Small intestine (tissue), 7 donors: ENCODE data around the gene CRABP2. TPM values are rescaled to one million over a fixed set of nuclear protein-coding genes. Genes with fewer than 3 reads are reported as not detected.

Experiments used
- DNase-seq, 2 donors: peaks; one replicate each; pipeline versions ENCODE4 v3.0.0 to v3.0.0-alpha.2; 2013
- FAIRE-seq: peaks from 2 replicates; lab custom pipeline; 2012; peaks lifted over from hg19 to GRCh38; lab: Jason Lieb, UNC
- H3K27ac ChIP-seq, 3 donors: one replicate each; pipeline ENCODE4 v1.5.1; 2013; ENCODE audit warnings: low read length in 2 of 3, mild to moderate bottlenecking in 2 of 3, control low read depth in 1 of 3, inconsistent platforms in 1 of 3, low read depth in 1 of 3, moderate library complexity in 1 of 3
- H3K27me3 ChIP-seq, 3 donors: one replicate each; pipeline ENCODE4 v1.6.1; 2013; ENCODE audit warnings: low read length in 3 of 3, inconsistent platforms in 1 of 3; ENCODE audit not compliant: control insufficient read depth in 3 of 3, insufficient read depth in 3 of 3
- H3K36me3 ChIP-seq, 3 donors: one replicate each; pipeline ENCODE4 v1.6.1; 2013; ENCODE audit warnings: low read length in 3 of 3, inconsistent platforms in 1 of 3, low read depth in 1 of 3, mild to moderate bottlenecking in 1 of 3, moderate library complexity in 1 of 3; ENCODE audit not compliant: control insufficient read depth in 3 of 3, insufficient read depth in 2 of 3
- H3K4me1 ChIP-seq, 3 donors: one replicate each; pipeline ENCODE4 v1.6.1; 2013; ENCODE audit warnings: low read length in 2 of 3, inconsistent platforms in 1 of 3, low read depth in 1 of 3, mild to moderate bottlenecking in 1 of 3, moderate library complexity in 1 of 3; ENCODE audit not compliant: control insufficient read depth in 3 of 3, insufficient read depth in 2 of 3
- H3K4me3 ChIP-seq, 3 donors: one replicate each; pipeline ENCODE4 v1.5.1; 2013; ENCODE audit warnings: low read length in 3 of 3, control low read depth in 1 of 3, inconsistent platforms in 1 of 3, low read depth in 1 of 3, mild to moderate bottlenecking in 1 of 3, moderate library complexity in 1 of 3
- H3K9me3 ChIP-seq, 2 donors: one replicate each; pipeline ENCODE4 v1.6.1; 2013; ENCODE audit warnings: low read depth in 1 of 2, low read length in 1 of 2; ENCODE audit not compliant: control insufficient read depth in 2 of 2, insufficient read depth in 1 of 2
- WGBS, 3 donors: extraction: QIAGEN DNeasy Blood & Tissue Kit; methylation state at CpG; one replicate each; pipeline ENCODE4 v1.1.7; 2013; 5-methylcytosine and 5-hydroxymethylcytosine counted together
- polyA plus RNA-seq, 4 donors: library from polyadenylated mRNA; stranded (reverse) in 3 of 4; unstranded in 1 of 4; fragments of 200-250 nt in 3 of 4; fragments of 120-200 nt in 1 of 4; gene quantifications; one replicate each; pipeline versions ENCODE4 v1.2.1 to v1.2.3, GENCODE V29; 2013
- donor health status: healthy with polysubstance abuse.
- donor health status: control.
- donor health status: control.
- donor health status: Bipolar disorder and iron deficiency.
- donor health status: healthy.

The CRABP2 gene
- polyA plus RNA-seq, 4 donors, result 0.81 to 3.1 (median 1.4) TPM

GRCh38 chr1:156692925-156693847, 12.2 kb downstream of the CRABP2 start:
- Histone ChIP-seq H3K9me3 (no peaks in the 10 kb centered on the region), H3K4me3 (no peak overlapping the region), H3K27me3 (peaks cover 0 to 8% (median 3%) of the 10 kb centered on the region in 3 donors), H3K4me1 (peaks cover 3 to 53% (median 4%) of the 10 kb centered on the region in 3 donors), H3K27ac (peak overlapping the region in 1 of 3 donors; percentile 56), H3K36me3 (no peaks in the 10 kb centered on the region)
- FAIRE-seq (no peak), DNase-seq (peak in 1 of 2 donors; percentile 87)
- 35 to 41% (median 37%) methylated on average over 14 to 16 of the region's 16 CpGs for WGBS, 3 donors

DNA sequence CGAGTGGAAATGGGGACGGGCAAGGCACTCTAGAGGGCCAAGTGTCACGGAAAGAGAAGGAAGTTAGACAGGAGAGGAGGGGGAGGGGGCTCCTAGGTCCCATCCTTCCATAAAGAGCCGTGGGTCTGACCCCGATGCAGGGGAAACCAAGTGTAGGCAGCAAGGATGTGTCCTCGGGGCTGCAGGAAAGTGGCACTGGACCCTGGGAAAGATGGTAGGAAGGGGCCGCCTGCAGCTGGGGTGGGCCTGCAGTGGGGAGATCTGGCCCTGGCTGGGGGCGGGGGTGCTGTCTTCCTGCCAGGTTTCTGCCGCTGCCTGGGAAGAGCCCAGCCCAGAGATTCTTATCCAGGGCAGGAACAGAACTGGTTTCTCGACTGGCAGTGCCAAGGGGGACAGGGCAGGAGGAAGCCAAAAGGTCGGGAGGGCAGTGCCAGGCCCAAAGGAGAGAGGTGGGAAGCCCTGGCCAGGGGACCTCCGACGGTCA, 12.9 kb downstream of the CRABP2 start:
- peak overlapping the region in 1 of 3 donors; percentile 56 for H3K27ac ChIP-seq
- FAIRE-seq (no peak), DNase-seq (no peak)
- peaks cover 3 to 53% (median 4%) of the 10 kb centered on the region in 3 donors for H3K4me1 ChIP-seq
- H3K36me3 ChIP-seq, result no peaks in the 10 kb centered on the region
- no peaks in the 10 kb centered on the region for H3K9me3 ChIP-seq
- WGBS, 3 donors, result 7 to 11% (median 8%) methylated on average over 12 to 13 of the region's 13 CpGs
- peaks cover 0 to 8% (median 3%) of the 10 kb centered on the region in 3 donors for H3K27me3 ChIP-seq
- no peak overlapping the region for H3K4me3 ChIP-seq

DNA sequence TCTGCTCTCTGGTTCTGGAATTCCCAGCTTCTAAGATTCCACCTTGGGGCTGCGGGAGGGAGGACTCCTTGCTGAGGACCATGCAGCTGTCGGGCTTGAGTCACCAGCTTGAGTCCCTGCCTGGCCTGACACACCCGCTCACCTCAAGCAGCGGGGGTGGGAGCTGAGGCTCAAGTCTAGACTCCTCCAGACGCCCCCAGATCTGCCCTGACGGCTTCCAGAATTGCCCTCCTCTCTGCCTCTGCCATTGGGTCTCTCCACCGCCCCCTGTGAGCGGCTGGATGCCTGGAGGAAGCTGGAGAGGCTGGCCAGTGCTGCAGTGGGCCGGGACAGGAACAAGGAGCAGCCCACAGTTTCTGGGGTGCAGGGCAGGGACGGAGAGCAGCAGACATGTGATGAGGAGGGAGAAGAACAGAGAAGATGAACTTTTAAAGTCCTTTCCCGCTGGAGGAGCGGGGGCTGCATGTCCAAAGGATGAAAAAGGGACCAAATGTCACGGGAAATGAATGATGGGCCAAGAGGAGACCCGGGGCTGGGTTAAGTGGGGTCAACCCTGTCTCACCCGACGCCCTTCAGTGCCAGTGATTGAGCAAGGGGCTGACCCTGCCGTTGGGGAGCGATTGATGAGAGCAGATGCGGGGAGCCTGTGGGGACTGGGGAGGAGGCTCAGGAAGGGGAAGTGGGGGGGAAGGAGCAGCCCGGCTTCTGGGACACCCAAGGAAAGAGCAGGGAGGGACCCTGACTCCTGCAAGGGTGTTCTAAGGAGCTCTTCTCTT, 13.5 kb downstream of the CRABP2 start:
- H3K27ac ChIP-seq, result peak overlapping the region in 1 of 3 donors; percentile 56
- WGBS, 3 donors, result 17 to 26% (median 22%) methylated on average over 20 of the region's 20 CpGs
- no peak overlapping the region for H3K4me3 ChIP-seq
- no peaks in the 10 kb centered on the region for H3K36me3 ChIP-seq
- H3K4me1 ChIP-seq, result peaks cover 3 to 53% (median 4%) of the 10 kb centered on the region in 3 donors
- DNase-seq (peak in 1 of 2 donors; percentile 56), FAIRE-seq (no peak)
- peaks cover 0 to 8% (median 3%) of the 10 kb centered on the region in 3 donors for H3K27me3 ChIP-seq
- no peaks in the 10 kb centered on the region for H3K9me3 ChIP-seq

DNA sequence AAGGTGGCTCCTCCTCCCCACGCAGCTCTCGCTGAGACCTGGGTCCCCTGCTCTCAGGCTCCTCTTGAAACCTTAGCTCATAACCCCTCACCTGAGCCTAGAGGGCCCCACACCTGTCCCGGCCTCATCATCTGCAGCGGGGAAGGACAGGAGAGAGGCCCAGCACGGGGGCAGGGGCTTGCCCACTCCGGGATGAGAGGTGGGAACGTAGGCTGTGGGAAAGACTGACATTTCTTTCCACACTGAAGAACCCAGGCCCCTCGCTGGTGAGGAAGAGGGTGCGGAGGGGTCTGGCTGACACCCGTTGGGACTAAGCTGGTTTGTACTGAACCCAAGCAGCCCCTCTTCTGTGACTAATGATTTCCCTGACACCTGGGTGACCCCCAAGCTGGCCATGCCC, 14.2 kb downstream of the CRABP2 start:
- no peak for FAIRE-seq
- WGBS, 3 donors, result 61 to 67% (median 65%) methylated on average over 10 of the region's 10 CpGs
- H3K27me3 ChIP-seq, result peaks cover 0 to 8% (median 3%) of the 10 kb centered on the region in 3 donors
- H3K9me3 ChIP-seq, result no peaks in the 10 kb centered on the region
- no peaks in the 10 kb centered on the region for H3K36me3 ChIP-seq
- DNase-seq, result no peak
- peak overlapping the region in 1 of 3 donors; percentile 32 for H3K27ac ChIP-seq
- peaks cover 3 to 53% (median 4%) of the 10 kb centered on the region in 3 donors for H3K4me1 ChIP-seq
- H3K4me3 ChIP-seq, result no peak overlapping the region

GRCh38 chr1:156690675-156691036, 14.7 kb downstream of the CRABP2 start:
- DNase-seq (no peak), FAIRE-seq (no peak)
- Histone ChIP-seq H3K27me3 (peaks cover 0 to 8% (median 3%) of the 10 kb centered on the region in 3 donors), H3K4me3 (no peak overlapping the region), H3K36me3 (no peaks in the 10 kb centered on the region), H3K4me1 (peaks cover 3 to 53% (median 4%) of the 10 kb centered on the region in 3 donors), H3K9me3 (no peaks in the 10 kb centered on the region), H3K27ac (no peak overlapping the region)
- 61 to 80% (median 73%) methylated on average over 8 of the region's 8 CpGs for WGBS, 3 donors

- DNase-seq (no peak), FAIRE-seq (no peak)
- Histone ChIP-seq H3K9me3 (no peaks in the 10 kb centered on the region), H3K27ac (no peak overlapping the region), H3K27me3 (peaks cover 0 to 8% (median 3%) of the 10 kb centered on the region in 3 donors), H3K4me3 (no peak overlapping the region), H3K36me3 (no peaks in the 10 kb centered on the region), H3K4me1 (peaks cover 3 to 53% (median 4%) of the 10 kb centered on the region in 3 donors)
- 27 to 34% (median 27%) methylated on average over 10 of the region's 10 CpGs for WGBS, 3 donors
These were observed 15.3 kb downstream of the CRABP2 start for GRCh38 chr1:156689953-156690674.

DNA sequence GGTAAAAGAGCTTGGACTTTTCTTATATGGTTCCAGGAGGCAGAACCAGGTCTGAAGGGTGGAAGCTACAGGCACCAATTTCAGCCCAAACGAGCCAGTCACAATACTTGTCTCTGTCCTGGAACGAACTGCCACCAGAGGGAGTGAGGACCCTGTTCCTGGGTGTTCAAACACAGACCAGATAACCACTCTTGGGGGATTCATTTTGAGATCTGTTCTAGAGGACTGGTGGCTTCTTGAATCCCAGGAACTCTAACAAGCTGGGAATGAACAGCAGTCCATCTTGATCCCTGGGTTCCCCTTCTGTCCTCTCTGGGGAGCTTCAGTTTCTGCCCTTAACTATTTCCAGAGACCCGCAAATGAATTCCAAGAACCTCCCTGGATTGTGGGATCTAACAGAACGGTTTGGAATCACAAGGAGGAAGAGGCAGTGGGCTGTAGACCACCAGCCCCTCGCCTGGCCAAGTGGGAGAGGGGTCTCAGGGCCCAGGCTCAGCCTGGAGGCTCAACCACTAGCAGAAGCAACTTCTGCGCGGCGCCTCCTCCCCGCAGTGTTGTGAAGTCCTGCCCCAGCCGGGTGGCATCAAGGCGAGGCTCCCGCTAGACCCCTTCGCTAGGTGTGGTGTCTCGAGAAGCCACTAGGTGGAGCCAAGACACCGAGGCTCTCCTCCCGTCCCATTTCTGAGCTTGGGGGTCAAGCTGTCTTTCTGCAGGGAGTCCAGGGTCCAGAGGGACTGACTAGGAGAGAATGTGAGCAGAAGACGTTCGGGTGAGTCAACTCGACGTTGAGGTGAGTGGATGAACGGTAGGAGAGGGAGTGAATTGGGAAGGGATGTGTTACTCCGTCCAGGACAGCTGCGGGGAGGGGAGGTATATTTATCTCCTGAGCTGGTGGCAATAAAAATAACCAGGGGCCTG, 16.1 kb downstream of the CRABP2 start:
- Histone ChIP-seq H3K9me3 (no peaks in the 10 kb centered on the region), H3K27ac (no peak overlapping the region), H3K27me3 (peaks cover 0 to 8% (median 5%) of the 10 kb centered on the region in 3 donors), H3K4me3 (no peak overlapping the region), H3K4me1 (peaks cover 3 to 50% (median 4%) of the 10 kb centered on the region in 3 donors), H3K36me3 (no peaks in the 10 kb centered on the region)
- peak; percentile 72 to 92 for DNase-seq
- FAIRE-seq, result no peak
- WGBS, 3 donors, result 0 to 1% (median 1%) methylated on average over 23 of the region's 23 CpGs
